Upper lobe of left lung (tissue), 4 donors: ENCODE measurements around the gene SAMD4A.

ENCODE experiments used
- POLR2AphosphoS5 ChIP-seq, 2 donors: sonication (generic); formaldehyde crosslinking; IDR thresholded peaks; one replicate each; pipeline ENCODE4 v1.5.1; 2017; ENCODE audit warnings: antibody characterized with exemption in 2 of 2
- TF ChIP-seq, protein P1 (sequence below), 6 experiments: fragments of 450-650 bp in 4 of 6; fragments of 200-600 bp in 2 of 6; sonication (generic) in 2 of 6; IDR thresholded peaks; one replicate each; pipeline ENCODE4 v1.5.1; 2016 to 2019; ENCODE audit warnings: antibody characterized with exemption in 6 of 6

DNA sequence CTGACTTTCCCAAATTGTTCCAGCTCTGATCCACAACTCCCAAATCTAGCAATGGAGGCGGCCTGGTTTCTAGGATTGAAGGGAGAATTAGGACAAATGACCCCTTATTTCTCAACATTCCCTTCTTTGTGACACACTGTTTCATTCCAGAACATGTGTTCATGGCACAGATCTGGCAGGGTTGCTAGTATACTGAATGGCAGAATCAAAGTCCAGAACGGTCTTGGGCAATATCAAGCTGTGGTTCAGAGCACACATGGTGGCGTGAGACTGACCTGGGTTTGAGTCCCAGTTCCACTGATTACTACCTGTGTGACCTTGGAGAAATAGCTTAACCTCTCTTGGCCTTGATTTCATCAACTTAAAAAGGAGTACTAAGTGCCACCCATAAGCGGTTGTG lies 152.5 kb downstream of the SAMD4A start:
- no peak for TF ChIP-seq POLR2AphosphoS5 (IDR thresholded peaks at IDR 0.05)
- TF ChIP-seq, protein P1, sequence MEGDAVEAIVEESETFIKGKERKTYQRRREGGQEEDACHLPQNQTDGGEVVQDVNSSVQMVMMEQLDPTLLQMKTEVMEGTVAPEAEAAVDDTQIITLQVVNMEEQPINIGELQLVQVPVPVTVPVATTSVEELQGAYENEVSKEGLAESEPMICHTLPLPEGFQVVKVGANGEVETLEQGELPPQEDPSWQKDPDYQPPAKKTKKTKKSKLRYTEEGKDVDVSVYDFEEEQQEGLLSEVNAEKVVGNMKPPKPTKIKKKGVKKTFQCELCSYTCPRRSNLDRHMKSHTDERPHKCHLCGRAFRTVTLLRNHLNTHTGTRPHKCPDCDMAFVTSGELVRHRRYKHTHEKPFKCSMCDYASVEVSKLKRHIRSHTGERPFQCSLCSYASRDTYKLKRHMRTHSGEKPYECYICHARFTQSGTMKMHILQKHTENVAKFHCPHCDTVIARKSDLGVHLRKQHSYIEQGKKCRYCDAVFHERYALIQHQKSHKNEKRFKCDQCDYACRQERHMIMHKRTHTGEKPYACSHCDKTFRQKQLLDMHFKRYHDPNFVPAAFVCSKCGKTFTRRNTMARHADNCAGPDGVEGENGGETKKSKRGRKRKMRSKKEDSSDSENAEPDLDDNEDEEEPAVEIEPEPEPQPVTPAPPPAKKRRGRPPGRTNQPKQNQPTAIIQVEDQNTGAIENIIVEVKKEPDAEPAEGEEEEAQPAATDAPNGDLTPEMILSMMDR (IDR thresholded peaks at IDR 0.05): no peak
